SU-DHL-6 (cell line): Measurements from ENCODE around the gene HCST.

ENCODE experiments used
- H2AFZ ChIP-seq: fragments of 200-600 bp; sonication (generic); 2 replicates; pipeline ENCODE4 v1.6.1; 2014; ENCODE audit warnings: low read depth, mild to moderate bottlenecking, moderate library complexity, mixed read lengths, antibody characterized with exemption, low read length; ENCODE audit not compliant: severe bottlenecking
- H3F3A ChIP-seq: fragments of 200-600 bp; shearing (Covaris generic); 2 replicates; pipeline ENCODE4 v1.6.0; 2016; ENCODE audit warnings: antibody characterized with exemption, mild to moderate bottlenecking; ENCODE audit not compliant: insufficient read depth
- H3K27ac ChIP-seq: fragments of 200-600 bp; sonication (generic); 2 replicates; pipeline ENCODE4 v1.5.1; 2016; ENCODE audit warnings: low read depth, mild to moderate bottlenecking, low read length, moderate library complexity, mixed read lengths
- H3K27me3 ChIP-seq: fragments of 200-600 bp; sonication (generic), shearing (Covaris generic); 2 replicates; pipeline ENCODE4 v1.6.0; 2014; ENCODE audit warnings: mild to moderate bottlenecking, low read length
- H3K36me3 ChIP-seq: fragments of 200-600 bp; sonication (generic); 2 replicates; pipeline ENCODE4 v1.6.1; 2014; ENCODE audit warnings: mild to moderate bottlenecking, low read length, mixed read lengths
- H3K4me2 ChIP-seq: fragments of 300-600, 200-600 bp; shearing (Covaris generic), sonication (generic); 2 replicates; pipeline ENCODE4 v1.6.0; 2014; ENCODE audit warnings: low read length, low read depth, mild to moderate bottlenecking; ENCODE audit not compliant: poor library complexity, severe bottlenecking
- H3K4me3 ChIP-seq: fragments of 200-600 bp; sonication (generic); 2 replicates; pipeline ENCODE4 v1.5.1; 2014; ENCODE audit warnings: antibody characterized with exemption, low read length, mild to moderate bottlenecking, mixed read lengths; ENCODE audit not compliant: insufficient read depth, poor library complexity, severe bottlenecking
- H3K79me2 ChIP-seq: fragments of 200-600 bp; sonication (generic); 2 replicates; pipeline ENCODE4 v1.6.1; 2014; ENCODE audit warnings: mild to moderate bottlenecking, low read length, moderate library complexity; ENCODE audit not compliant: insufficient read depth
- H3K9ac ChIP-seq: fragments of 200-600 bp; sonication (generic); 2 replicates; pipeline ENCODE4 v1.7.0; 2014; ENCODE audit warnings: mild to moderate bottlenecking, low read length
- H3K9me2 ChIP-seq: fragments of 200-600 bp; sonication (generic); replicated peaks from 2 replicates; pipeline ENCODE4 v1.6.1; 2014; ENCODE audit warnings: low read length; ENCODE audit not compliant: insufficient read depth
- H3K9me3 ChIP-seq: fragments of 200-600 bp; sonication (generic); 2 replicates; pipeline ENCODE4 v1.6.1; 2014; ENCODE audit warnings: low read length, mixed read lengths; ENCODE audit not compliant: insufficient read depth
- H4K20me1 ChIP-seq: fragments of 200-600 bp; sonication (generic); 2 replicates; pipeline ENCODE4 v1.6.1; 2014; ENCODE audit warnings: low read depth, mild to moderate bottlenecking, antibody characterized with exemption, low read length, moderate library complexity, mixed read lengths
- CTCF ChIP-seq: fragments of 200-600 bp; sonication (generic); IDR thresholded peaks from one replicate; pipeline ENCODE4 v1.5.1; 2017; ENCODE audit warnings: antibody characterized with exemption, mild to moderate bottlenecking, low read length, moderate library complexity; ENCODE audit not compliant: insufficient read depth, poor library complexity, severe bottlenecking
- EZH2phosphoT487 ChIP-seq: fragments of 200-600 bp; sonication (generic), shearing (Covaris generic); conservative IDR thresholded peaks from 2 replicates; pipeline ENCODE4 v1.6.1; 2018; ENCODE audit warnings: mild to moderate bottlenecking, antibody characterized with exemption, low read length, moderate library complexity, mixed read lengths

The HCST gene

GRCh38 chr19:35879770-35880317 is 22.5 kb upstream of the HCST start:
- peaks cover 20% of the 10 kb centered on the region; the same call in 1 of the 2 replicates for H3F3A ChIP-seq
- no peaks in the 10 kb centered on the region for H3K79me2 ChIP-seq
- H4K20me1 ChIP-seq, result no peaks in the 10 kb centered on the region
- TF ChIP-seq CTCF, result no peak
- TF ChIP-seq EZH2phosphoT487, result no peak
- H3K27me3 ChIP-seq, result no peaks in the 10 kb centered on the region
- no peak overlapping the region for H3K9ac ChIP-seq
- no peak overlapping the region for H3K27ac ChIP-seq
- H3K36me3 ChIP-seq, result no peaks in the 10 kb centered on the region
- H3K9me3 ChIP-seq, result no peaks in the 10 kb centered on the region
- no peak overlapping the region for H3K4me3 ChIP-seq
- no peak overlapping the region for H3K4me2 ChIP-seq
- H2AFZ ChIP-seq, result no peak overlapping the region
- H3K9me2 ChIP-seq, result no peaks in the 10 kb centered on the region

- H3K9ac ChIP-seq, result peak overlapping the region; percentile 2; the same call in 1 of the 2 replicates
- H2AFZ ChIP-seq, result peak overlapping the region; percentile 69
These were observed 20.1 kb upstream of the HCST start for GRCh38 chr19:35882114-35882832.

GRCh38 chr19:35883882-35884281 is 18.4 kb upstream of the HCST start:
- Histone ChIP-seq H3K4me2 (no peak overlapping the region), H3K9ac (no peak overlapping the region), H3K9me3 (no peaks in the 10 kb centered on the region), H3K4me3 (no peak overlapping the region), H3K27me3 (no peaks in the 10 kb centered on the region), H3K36me3 (no peaks in the 10 kb centered on the region), H2AFZ (no peak overlapping the region), H4K20me1 (no peaks in the 10 kb centered on the region), H3K79me2 (no peaks in the 10 kb centered on the region), H3K27ac (no peak overlapping the region), H3F3A (peaks cover 28% of the 10 kb centered on the region; the same call in 1 of the 2 replicates), H3K9me2 (no peaks in the 10 kb centered on the region)
- TF ChIP-seq CTCF (no peak), EZH2phosphoT487 (no peak)

More at GRCh38 chr19:35882114-35882832, 20.1 kb upstream of the HCST start:
- Histone ChIP-seq H3K27me3 (no peaks in the 10 kb centered on the region), H3K4me2 (peak overlapping the region; percentile 27), H3F3A (peaks cover 27% of the 10 kb centered on the region; the same call in 1 of the 2 replicates), H3K79me2 (no peaks in the 10 kb centered on the region), H3K9me2 (no peaks in the 10 kb centered on the region), H4K20me1 (no peaks in the 10 kb centered on the region), H3K36me3 (no peaks in the 10 kb centered on the region), H3K9me3 (no peaks in the 10 kb centered on the region), H3K27ac (peak overlapping the region; percentile 14; the same call in 1 of the 2 replicates), H3K4me3 (no peak overlapping the region)
- TF ChIP-seq EZH2phosphoT487, result no peak
- peak; percentile 19 for TF ChIP-seq CTCF
